Vagina (tissue), 2 donors: ENCODE results near the gene CNTF. TPM values are rescaled to one million over a fixed set of nuclear protein-coding genes. Genes with fewer than 3 reads are reported as not detected.

ENCODE experiments used
- DNase-seq, 2 donors: peaks; one replicate each; pipeline ENCODE4 v3.0.0-alpha.2; 2017; ENCODE audit errors: extremely low spot score in 2 of 2
- H3K27ac ChIP-seq: fragments of 200-600 bp; sonication (generic); one replicate; pipeline ENCODE4 v1.5.1; 2019
- H3K27me3 ChIP-seq: fragments of 200-600 bp; sonication (generic); one replicate; pipeline ENCODE4 v1.5.1; 2019
- H3K36me3 ChIP-seq, 2 donors: fragments of 200-600 bp; sonication (generic); one replicate each; pipeline ENCODE4 v1.5.1; 2017 to 2019
- H3K4me1 ChIP-seq: fragments of 200-600 bp; sonication (generic); one replicate; pipeline ENCODE4 v1.5.1; 2019
- H3K4me3 ChIP-seq, 2 donors: fragments of 200-600 bp; sonication (generic); 1 replicate in 1 of 2; 2 replicates in 1 of 2; pipeline ENCODE4 v1.5.1; 2016 to 2019
- H3K9me3 ChIP-seq: fragments of 200-600 bp; sonication (generic); one replicate; pipeline ENCODE4 v1.5.1; 2019
- POLR2A ChIP-seq, 2 donors: fragments of 450-650 bp; IDR thresholded peaks; one replicate each; pipeline ENCODE4 v1.6.1; 2017; ENCODE audit warnings: antibody characterized with exemption in 2 of 2, mild to moderate bottlenecking in 2 of 2, moderate library complexity in 2 of 2
- POLR2AphosphoS5 ChIP-seq, 2 donors: sonication (generic); formaldehyde crosslinking; IDR thresholded peaks; one replicate each; pipeline ENCODE4 v1.9.0; 2017; ENCODE audit warnings: antibody characterized with exemption in 2 of 2, mild to moderate bottlenecking in 2 of 2, low read depth in 1 of 2; ENCODE audit not compliant: insufficient read depth in 1 of 2
- intact Hi-C: fragments of 100-400 bp; cut with DNase I; formaldehyde crosslinking; loops from one replicate; pipeline ENCODE4 v1.15.1; 2023
- total RNA-seq: library from RNA; depleted of rRNA; stranded (reverse); fragments of >200 nt; gene quantifications from one replicate; pipeline ENCODE4 v1.2.3, GENCODE V29; 2016
- TF ChIP-seq, protein P1 (sequence below), 3 experiments: fragments of 450-650 bp in 2 of 3; fragments of 200-600 bp in 1 of 3; sonication (generic) in 1 of 3; IDR thresholded peaks; one replicate each; pipeline ENCODE4 v1.5.1; 2017 to 2019; ENCODE audit warnings: antibody characterized with exemption in 3 of 3, mild to moderate bottlenecking in 2 of 3, moderate library complexity in 2 of 3

The CNTF gene
- total RNA-seq, 1 donor from 2014 or later: not detected

DNA sequence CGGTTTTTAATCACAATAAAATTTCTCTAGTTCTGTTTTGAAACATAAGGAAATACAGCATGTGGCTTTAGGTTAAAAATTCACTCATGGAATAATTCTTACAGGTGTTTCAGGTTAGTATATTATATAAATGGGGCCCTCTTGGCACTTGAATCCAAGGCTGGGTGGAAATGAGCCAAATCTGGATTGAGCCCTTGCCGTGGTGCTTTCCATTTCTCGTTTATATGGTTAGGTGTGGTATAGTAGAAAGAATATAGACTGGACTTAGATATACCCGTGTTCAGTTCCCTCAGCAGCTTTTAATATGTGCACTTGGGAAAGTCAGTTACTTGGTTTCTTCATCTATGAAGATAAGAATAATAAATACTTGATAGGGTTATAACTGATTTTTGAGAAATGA is 27.6 kb upstream of the CNTF start:
- Histone ChIP-seq H3K9me3 (no peaks in the 10 kb centered on the region), H3K27ac (no peak overlapping the region), H3K4me3 (no peak overlapping the region), H3K36me3 (no peaks in the 10 kb centered on the region), H3K4me1 (peaks cover 8% of the 10 kb centered on the region), H3K27me3 (no peaks in the 10 kb centered on the region)
- no peak for TF ChIP-seq POLR2A (IDR thresholded peaks at IDR 0.05)
- TF ChIP-seq POLR2AphosphoS5 (IDR thresholded peaks at IDR 0.05; ENCODE audit: insufficient read depth in 1 of 2, low read depth in 1 of 2): no peak
- TF ChIP-seq, protein P1, sequence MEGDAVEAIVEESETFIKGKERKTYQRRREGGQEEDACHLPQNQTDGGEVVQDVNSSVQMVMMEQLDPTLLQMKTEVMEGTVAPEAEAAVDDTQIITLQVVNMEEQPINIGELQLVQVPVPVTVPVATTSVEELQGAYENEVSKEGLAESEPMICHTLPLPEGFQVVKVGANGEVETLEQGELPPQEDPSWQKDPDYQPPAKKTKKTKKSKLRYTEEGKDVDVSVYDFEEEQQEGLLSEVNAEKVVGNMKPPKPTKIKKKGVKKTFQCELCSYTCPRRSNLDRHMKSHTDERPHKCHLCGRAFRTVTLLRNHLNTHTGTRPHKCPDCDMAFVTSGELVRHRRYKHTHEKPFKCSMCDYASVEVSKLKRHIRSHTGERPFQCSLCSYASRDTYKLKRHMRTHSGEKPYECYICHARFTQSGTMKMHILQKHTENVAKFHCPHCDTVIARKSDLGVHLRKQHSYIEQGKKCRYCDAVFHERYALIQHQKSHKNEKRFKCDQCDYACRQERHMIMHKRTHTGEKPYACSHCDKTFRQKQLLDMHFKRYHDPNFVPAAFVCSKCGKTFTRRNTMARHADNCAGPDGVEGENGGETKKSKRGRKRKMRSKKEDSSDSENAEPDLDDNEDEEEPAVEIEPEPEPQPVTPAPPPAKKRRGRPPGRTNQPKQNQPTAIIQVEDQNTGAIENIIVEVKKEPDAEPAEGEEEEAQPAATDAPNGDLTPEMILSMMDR (IDR thresholded peaks at IDR 0.05): no peak
- DNase-seq: no peak
- intact Hi-C loops: no loop called here

DNA sequence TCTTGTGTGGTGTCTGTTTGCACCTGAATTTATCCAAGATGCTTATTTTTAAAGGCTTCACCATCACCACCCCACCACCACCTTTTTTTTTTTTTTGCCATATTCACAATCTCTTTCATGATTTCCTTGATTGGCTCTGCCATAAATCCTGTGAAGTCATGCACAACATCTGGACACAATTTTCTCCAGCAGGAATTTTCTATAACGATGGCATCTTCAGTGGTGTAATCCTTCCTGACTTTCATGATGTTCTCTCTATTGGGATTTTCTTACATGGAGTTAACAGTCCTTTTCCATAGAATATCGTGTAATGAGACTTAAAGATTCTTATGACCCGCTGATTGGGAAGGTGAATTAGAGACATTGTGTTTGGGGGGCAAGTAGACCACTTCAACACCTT is 25.8 kb upstream of the CNTF start:
- H3K27me3 ChIP-seq: no peaks in the 10 kb centered on the region
- no peak for TF ChIP-seq POLR2A (IDR thresholded peaks at IDR 0.05)
- TF ChIP-seq POLR2AphosphoS5 (IDR thresholded peaks at IDR 0.05; ENCODE audit: insufficient read depth in 1 of 2, low read depth in 1 of 2): no peak
- TF ChIP-seq, protein P1 (IDR thresholded peaks at IDR 0.05): no peak
- no peak for DNase-seq
- H3K36me3 ChIP-seq: no peaks in the 10 kb centered on the region
- intact Hi-C loops: no loop called here
- H3K4me1 ChIP-seq: peaks cover 14% of the 10 kb centered on the region
- H3K4me3 ChIP-seq: no peak overlapping the region
- no peaks in the 10 kb centered on the region for H3K9me3 ChIP-seq
- no peak overlapping the region for H3K27ac ChIP-seq

DNA sequence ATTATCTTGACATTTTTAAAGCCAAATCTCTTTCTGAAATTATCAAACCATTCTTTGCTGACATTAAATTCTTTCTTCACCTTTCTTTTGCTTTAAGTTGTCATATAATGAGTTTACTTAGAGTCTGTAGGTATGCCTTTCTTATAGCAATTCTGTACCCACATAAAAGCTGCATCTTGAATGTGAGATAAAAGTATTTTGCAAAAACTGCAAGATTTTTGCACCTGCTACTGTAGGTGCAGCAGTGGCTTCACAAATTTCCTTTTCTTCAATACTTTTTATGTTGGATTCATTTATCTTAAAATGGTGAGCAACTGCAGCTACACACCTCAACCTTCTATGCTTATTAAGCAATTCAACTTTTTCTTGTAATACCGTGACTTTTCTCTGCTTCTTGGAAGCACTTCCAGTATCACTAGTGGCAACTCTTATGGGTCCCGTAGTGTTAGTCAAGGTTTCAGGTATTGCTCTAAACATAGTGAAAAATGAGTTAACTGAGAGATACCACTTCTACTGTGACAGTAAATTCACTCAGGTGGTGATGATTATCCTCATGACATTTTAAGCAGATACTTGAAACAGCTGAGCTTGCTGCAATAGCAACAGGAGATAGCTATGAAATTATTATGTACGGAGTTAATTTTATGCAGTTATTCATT is 24.9 kb upstream of the CNTF start:
- no peaks in the 10 kb centered on the region for H3K36me3 ChIP-seq
- TF ChIP-seq POLR2A (IDR thresholded peaks at IDR 0.05): no peak
- TF ChIP-seq, protein P1 (IDR thresholded peaks at IDR 0.05): no peak
- TF ChIP-seq POLR2AphosphoS5 (IDR thresholded peaks at IDR 0.05; ENCODE audit: insufficient read depth in 1 of 2, low read depth in 1 of 2): no peak
- intact Hi-C loops: no loop called here
- H3K9me3 ChIP-seq: no peaks in the 10 kb centered on the region
- DNase-seq: no peak
- no peaks in the 10 kb centered on the region for H3K27me3 ChIP-seq
- H3K27ac ChIP-seq: no peak overlapping the region
- no peak overlapping the region for H3K4me3 ChIP-seq
- peaks cover 14% of the 10 kb centered on the region for H3K4me1 ChIP-seq

DNA sequence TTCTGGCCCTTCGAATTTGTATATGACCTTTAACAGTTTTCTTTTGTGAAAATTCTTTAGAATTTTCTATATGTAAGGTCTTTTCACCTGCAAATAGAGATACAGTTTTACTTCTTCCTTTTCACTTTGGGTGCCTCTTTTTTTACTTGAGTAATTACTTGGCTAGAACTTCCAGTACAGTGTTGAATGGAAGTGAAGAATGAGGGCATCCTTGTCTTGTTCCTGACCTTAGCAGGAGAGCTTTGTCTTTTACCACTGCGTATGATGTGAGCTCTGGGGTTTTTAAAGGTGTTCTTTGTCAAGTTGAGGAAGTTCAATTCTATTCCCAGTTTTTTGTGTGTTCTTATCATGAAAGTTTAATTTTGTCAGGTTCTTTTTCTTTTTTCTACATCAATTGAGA is 22.0 kb upstream of the CNTF start:
- Histone ChIP-seq H3K36me3 (no peaks in the 10 kb centered on the region), H3K27ac (no peak overlapping the region), H3K27me3 (no peaks in the 10 kb centered on the region), H3K4me3 (no peak overlapping the region), H3K4me1 (peaks cover 23% of the 10 kb centered on the region), H3K9me3 (no peaks in the 10 kb centered on the region)
- no peak for DNase-seq
- TF ChIP-seq POLR2AphosphoS5 (IDR thresholded peaks at IDR 0.05; ENCODE audit: insufficient read depth in 1 of 2, low read depth in 1 of 2) (no peak), POLR2A (IDR thresholded peaks at IDR 0.05) (no peak)
- TF ChIP-seq, protein P1 (IDR thresholded peaks at IDR 0.05): no peak
- intact Hi-C loops: no loop called here

DNA sequence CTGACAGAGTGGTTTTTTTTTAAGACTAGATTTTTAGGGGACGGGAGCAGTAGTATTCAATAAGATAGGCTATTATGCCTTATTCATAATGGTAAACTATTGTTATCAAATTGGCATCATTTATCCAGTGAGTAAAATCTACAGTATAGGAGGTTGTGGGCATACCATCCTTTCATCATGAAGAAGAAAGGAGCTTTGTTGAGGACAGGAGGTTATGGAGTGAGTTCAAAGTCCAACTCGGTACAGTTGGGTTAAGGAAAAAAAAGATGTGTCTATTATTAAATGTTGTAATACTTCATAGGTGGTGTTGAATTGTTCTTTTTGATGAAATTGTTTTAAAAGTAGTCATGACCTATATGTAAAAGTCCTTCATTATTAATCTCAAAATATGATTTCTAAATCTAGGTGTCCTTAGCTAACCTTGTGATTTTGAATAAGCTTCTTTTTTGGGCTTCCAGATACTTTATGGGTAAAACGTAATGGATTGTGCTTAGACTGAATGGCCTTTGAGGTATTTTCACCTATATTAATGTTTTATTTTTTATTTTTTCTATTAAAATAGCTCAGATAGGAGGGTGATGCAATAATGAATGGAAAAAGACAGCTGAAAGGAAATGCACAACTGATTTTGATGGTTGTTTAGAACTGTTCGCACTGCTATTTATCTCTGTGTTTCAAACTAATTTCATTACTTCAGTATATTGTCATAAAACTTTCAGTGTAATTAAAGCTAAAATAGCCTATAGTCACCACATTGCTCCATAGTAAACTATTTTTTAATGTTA is 15.3 kb upstream of the CNTF start:
- Histone ChIP-seq H3K27me3 (no peaks in the 10 kb centered on the region), H3K4me3 (no peak overlapping the region), H3K36me3 (peaks cover 0 to 24% of the 10 kb centered on the region in 2 donors), H3K4me1 (peaks cover 11% of the 10 kb centered on the region), H3K9me3 (no peaks in the 10 kb centered on the region), H3K27ac (no peak overlapping the region)
- no peak for TF ChIP-seq POLR2AphosphoS5 (IDR thresholded peaks at IDR 0.05; ENCODE audit: insufficient read depth in 1 of 2, low read depth in 1 of 2)
- intact Hi-C loops: no loop called here
- DNase-seq: no peak
